Neural progenitor cell (in vitro differentiated cells): Measurements from ENCODE around the gene SGTA. TPM values are rescaled to one million over a fixed set of nuclear protein-coding genes. Genes with fewer than 3 reads are reported as not detected.
A peak's percentile ranks its signal among the peaks of the same experiment; 100 is the strongest.

ENCODE experiments used
- DNase-seq: peaks from one replicate; pipeline ENCODE4 v3.0.0-alpha.2; 2016; ENCODE audit warnings: low spot score
- H2AFZ ChIP-seq: fragments of 200-600 bp; sonication (generic); replicated peaks from 2 replicates; pipeline ENCODE4 v1.6.1; 2016; ENCODE audit warnings: antibody characterized with exemption
- H3F3A ChIP-seq: fragments of 200-600 bp; sonication (generic); 2 replicates; pipeline ENCODE4 v1.6.1; 2016; ENCODE audit warnings: antibody characterized with exemption, low read depth
- H3K27ac ChIP-seq: fragments of 200-600 bp; sonication (generic); 2 replicates; pipeline ENCODE4 v1.5.1; 2016; ENCODE audit warnings: mild to moderate bottlenecking
- H3K27me3 ChIP-seq: fragments of 200-600 bp; sonication (generic); 2 replicates; pipeline ENCODE4 v1.6.1; 2016; ENCODE audit warnings: mild to moderate bottlenecking, moderate library complexity
- H3K36me3 ChIP-seq: fragments of 200-600 bp; sonication (generic); 2 replicates; pipeline ENCODE4 v1.5.1; 2016
- H3K4me1 ChIP-seq: fragments of 200-600 bp; sonication (generic); 2 replicates; pipeline ENCODE4 v1.6.1; 2016; ENCODE audit warnings: mixed run types
- H3K4me2 ChIP-seq: fragments of 200-600 bp; sonication (generic); 2 replicates; pipeline ENCODE4 v1.6.1; 2016
- H3K4me3 ChIP-seq: fragments of 200-600 bp; sonication (generic); 2 replicates; pipeline ENCODE4 v1.5.1; 2016
- H3K79me2 ChIP-seq: fragments of 200-600 bp; sonication (generic); 2 replicates; pipeline ENCODE4 v1.6.1; 2016; ENCODE audit warnings: low read depth
- H3K9ac ChIP-seq: fragments of 200-600 bp; sonication (generic); 2 replicates; pipeline ENCODE4 v1.6.1; 2016
- H3K9me3 ChIP-seq: fragments of 200-600 bp; sonication (generic); 2 replicates; pipeline ENCODE4 v1.5.1; 2016; ENCODE audit warnings: low read depth
- H4K20me1 ChIP-seq: fragments of 200-600 bp; sonication (generic); 2 replicates; pipeline ENCODE4 v1.6.1; 2016; ENCODE audit warnings: low read depth
- H3K27ac Mint-ChIP-seq: 3 replicates; pipeline ENCODE4 v1.8.0; 2021; ENCODE audit warnings: mixed read lengths
- H3K27me3 Mint-ChIP-seq: 2 replicates; pipeline ENCODE4 v1.8.0; 2022; ENCODE audit warnings: low read depth, mild to moderate bottlenecking, inconsistent platforms, moderate library complexity, mixed read lengths; ENCODE audit not compliant: insufficient read depth
- H3K36me3 Mint-ChIP-seq: 3 replicates; pipeline ENCODE4 v1.8.0; 2021; ENCODE audit warnings: mixed read lengths
- H3K4me1 Mint-ChIP-seq: 3 replicates; pipeline ENCODE4 v1.8.0; 2021; ENCODE audit warnings: mixed read lengths
- H3K4me3 Mint-ChIP-seq: 3 replicates; pipeline ENCODE4 v1.8.0; 2021; ENCODE audit warnings: mild to moderate bottlenecking, moderate library complexity, mixed read lengths
- H3K9me3 Mint-ChIP-seq: 3 replicates; pipeline ENCODE4 v1.8.0; 2020; ENCODE audit warnings: mixed read lengths
- CTCF ChIP-seq: fragments of 200-600 bp; sonication (generic); IDR thresholded peaks from 2 replicates; pipeline ENCODE4 v1.5.1; 2017; ENCODE audit warnings: antibody characterized with exemption, mild to moderate bottlenecking
- EZH2 ChIP-seq: fragments of 200-600 bp; sonication (generic); IDR thresholded peaks from 2 replicates; pipeline ENCODE4 v1.6.1; 2017; ENCODE audit warnings: antibody characterized with exemption, mild to moderate bottlenecking, moderate library complexity
- EZH2phosphoT487 ChIP-seq: fragments of 200-600 bp; sonication (generic); IDR thresholded peaks from 2 replicates; pipeline ENCODE4 v1.6.1; 2017; ENCODE audit warnings: antibody characterized with exemption
- total RNA-seq: library from RNA; depleted of rRNA; stranded (reverse); fragments of >200 nt; gene quantifications from 2 replicates; pipeline ENCODE4 v1.2.3, GENCODE V29; 2015; ENCODE audit warnings: low replicate concordance

The SGTA gene
- total RNA-seq, 1 donor from 2014 or later: 30.9 TPM

DNA sequence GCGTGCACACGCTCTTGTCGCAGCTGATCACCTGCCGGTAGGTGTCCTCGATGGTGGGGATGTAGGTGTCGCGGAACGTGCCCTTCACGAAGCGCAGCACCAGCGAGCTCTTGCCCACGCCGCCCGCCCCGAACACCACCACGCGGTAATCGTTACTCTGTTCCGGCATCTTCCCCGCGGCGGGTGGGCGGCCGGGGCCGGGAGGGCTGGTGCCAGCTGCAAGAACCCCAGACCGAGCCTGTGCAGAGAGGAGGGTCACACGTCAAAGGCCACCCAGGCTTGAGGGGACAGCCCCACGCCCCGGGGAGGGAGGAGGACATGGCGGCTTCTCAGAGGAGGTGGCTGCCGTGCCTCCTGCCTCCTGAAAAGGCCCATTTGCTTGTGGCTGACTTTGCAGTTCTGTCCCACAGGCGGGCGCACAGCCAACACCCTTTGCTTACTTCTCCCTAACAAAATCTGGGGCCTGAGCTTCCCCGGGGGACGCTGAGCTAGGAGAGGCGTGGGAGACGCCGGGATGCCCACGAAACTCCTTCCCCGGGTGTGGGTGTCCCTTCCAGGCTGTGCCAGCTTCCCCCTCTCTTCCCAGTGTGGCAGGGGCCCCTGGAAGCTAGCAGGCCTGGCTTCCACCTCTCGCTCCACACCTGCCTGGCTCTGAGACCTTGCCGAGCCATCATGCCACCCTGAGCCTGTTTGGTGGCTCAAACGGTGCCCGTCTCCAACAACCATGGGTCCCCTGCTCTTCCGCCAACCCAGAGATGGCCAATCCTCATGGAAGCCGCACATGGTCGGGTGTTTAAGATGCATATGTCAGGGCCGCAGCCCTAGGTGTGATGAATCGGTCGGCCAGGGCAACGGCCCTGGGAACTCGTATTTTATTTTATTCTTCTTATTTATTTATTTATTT, 65.2 kb downstream of the SGTA start:
- H3F3A ChIP-seq: peaks cover 21% of the 10 kb centered on the region
- no peak for TF ChIP-seq CTCF
- TF ChIP-seq EZH2phosphoT487: no peak
- no peak for TF ChIP-seq EZH2
- no peak overlapping the region for H3K9ac ChIP-seq
- H2AFZ ChIP-seq: no peak overlapping the region
- H3K4me2 ChIP-seq: no peak overlapping the region
- H3K4me1 ChIP-seq: peaks cover 15% of the 10 kb centered on the region
- no peaks in the 10 kb centered on the region for H3K36me3 ChIP-seq
- peaks cover 28% of the 10 kb centered on the region for H3K27me3 ChIP-seq
- H3K9me3 Mint-ChIP-seq: peaks cover 11% of the 10 kb centered on the region
- H3K27me3 Mint-ChIP-seq: peaks cover 23% of the 10 kb centered on the region
- no peak overlapping the region for H3K4me3 ChIP-seq
- H3K36me3 Mint-ChIP-seq: peaks cover 17% of the 10 kb centered on the region
- H3K27ac Mint-ChIP-seq: peak overlapping the region; percentile 46
- H4K20me1 ChIP-seq: peaks cover 23% of the 10 kb centered on the region
- no peaks in the 10 kb centered on the region for H3K9me3 ChIP-seq
- H3K27ac ChIP-seq: no peak overlapping the region
- no peak overlapping the region for H3K4me3 Mint-ChIP-seq
- H3K4me1 Mint-ChIP-seq: peaks cover 10% of the 10 kb centered on the region
- H3K79me2 ChIP-seq: no peaks in the 10 kb centered on the region
- no peak for DNase-seq

GRCh38 chr19:2716722-2717637, 66.1 kb downstream of the SGTA start:
- H3K27ac ChIP-seq: no peak overlapping the region
- H3K27me3 ChIP-seq: peaks cover 19% of the 10 kb centered on the region
- peaks cover 11% of the 10 kb centered on the region for H3K9me3 Mint-ChIP-seq
- H3K27ac Mint-ChIP-seq: no peak overlapping the region
- H3K79me2 ChIP-seq: no peaks in the 10 kb centered on the region
- H3K4me1 Mint-ChIP-seq: peaks cover 9% of the 10 kb centered on the region
- no peak overlapping the region for H3K9ac ChIP-seq
- no peak overlapping the region for H3K4me3 ChIP-seq
- H3K4me1 ChIP-seq: peaks cover 15% of the 10 kb centered on the region
- DNase-seq: no peak
- peaks cover 18% of the 10 kb centered on the region for H3K27me3 Mint-ChIP-seq
- no peaks in the 10 kb centered on the region for H3K9me3 ChIP-seq
- H3K4me3 Mint-ChIP-seq: no peak overlapping the region
- H3K4me2 ChIP-seq: no peak overlapping the region
- H4K20me1 ChIP-seq: peaks cover 23% of the 10 kb centered on the region
- peaks cover 21% of the 10 kb centered on the region for H3F3A ChIP-seq
- H3K36me3 ChIP-seq: no peaks in the 10 kb centered on the region
- H2AFZ ChIP-seq: no peak overlapping the region
- no peak for TF ChIP-seq EZH2
- TF ChIP-seq EZH2phosphoT487: no peak
- peaks cover 17% of the 10 kb centered on the region for H3K36me3 Mint-ChIP-seq

GRCh38 chr19:2716275-2716650, 66.8 kb downstream of the SGTA start:
- peaks cover 11% of the 10 kb centered on the region for H3K4me1 ChIP-seq
- H3K36me3 Mint-ChIP-seq: peaks cover 17% of the 10 kb centered on the region
- H3K4me3 Mint-ChIP-seq: no peak overlapping the region
- H4K20me1 ChIP-seq: peaks cover 19% of the 10 kb centered on the region
- no peak overlapping the region for H3K4me3 ChIP-seq
- no peak overlapping the region for H3K27ac Mint-ChIP-seq
- peaks cover 12% of the 10 kb centered on the region for H3K27me3 ChIP-seq
- H3K4me1 Mint-ChIP-seq: peaks cover 6% of the 10 kb centered on the region
- peaks cover 21% of the 10 kb centered on the region for H3F3A ChIP-seq
- peaks cover 11% of the 10 kb centered on the region for H3K9me3 Mint-ChIP-seq
- H3K79me2 ChIP-seq: no peaks in the 10 kb centered on the region
- H3K27ac ChIP-seq: no peak overlapping the region
- no peak for DNase-seq
- no peaks in the 10 kb centered on the region for H3K9me3 ChIP-seq
- no peak overlapping the region for H2AFZ ChIP-seq
- no peak overlapping the region for H3K9ac ChIP-seq
- H3K27me3 Mint-ChIP-seq: peaks cover 16% of the 10 kb centered on the region
- H3K4me2 ChIP-seq: no peak overlapping the region
- H3K36me3 ChIP-seq: no peaks in the 10 kb centered on the region
- TF ChIP-seq EZH2 (no peak), EZH2phosphoT487 (no peak), CTCF (no peak)
